ENCODE results near the gene EHF.

- TF ChIP-seq CTCF (IDR thresholded peaks at IDR 0.05; ENCODE audit: poor library complexity, severe bottlenecking) (no peak), POLR2AphosphoS5 (IDR thresholded peaks at IDR 0.05) (no peak), MXI1 (conservative IDR thresholded peaks at IDR 0.05; ENCODE audit: poor library complexity, severe bottlenecking) (no peak), REST (IDR thresholded peaks at IDR 0.05; ENCODE audit: borderline replicate concordance) (no peak), EZH2 (IDR thresholded peaks at IDR 0.05; ENCODE audit: borderline replicate concordance, insufficient read depth, low read length, poor library complexity, severe bottlenecking) (no peak), EP300 (conservative IDR thresholded peaks at IDR 0.05; ENCODE audit: poor library complexity, severe bottlenecking) (no peak)
Measured at GRCh38 chr11:34652191-34652973, 31.5 kb downstream of the EHF start.
